Gastroesophageal sphincter (tissue), 4 donors: ENCODE results near the gene KLHL3. TPM values are rescaled to one million over a fixed set of nuclear protein-coding genes. Genes with fewer than 3 reads are reported as not detected.

Experiments used
- ATAC-seq: fragments of 150-250 bp; one replicate; pipeline ENCODE4 v1.9.1; 2016; ENCODE audit warnings: mild to moderate bottlenecking, moderate library complexity
- H3K27ac ChIP-seq, 4 donors: fragments of 200-600 bp; sonication (generic) in 3 of 4; 1 replicate in 3 of 4; 2 replicates in 1 of 4; pipeline ENCODE4 v1.5.1; 2016 to 2019
- H3K27me3 ChIP-seq: fragments of 200-600 bp; sonication (generic); one replicate; pipeline ENCODE4 v1.5.1; 2019
- H3K36me3 ChIP-seq, 2 donors: fragments of 200-600 bp; sonication (generic); one replicate each; pipeline ENCODE4 v1.5.1; 2019; ENCODE audit warnings: control low read depth in 1 of 2
- H3K4me1 ChIP-seq, 3 donors: fragments of 200-600 bp; sonication (generic); 1 replicate in 2 of 3; 2 replicates in 1 of 3; pipeline ENCODE4 v1.5.1; 2016 to 2019; ENCODE audit warnings: control low read depth in 2 of 3
- H3K4me3 ChIP-seq, 2 donors: fragments of 200-600 bp; sonication (generic); one replicate each; pipeline ENCODE4 v1.5.1; 2019; ENCODE audit warnings: mild to moderate bottlenecking in 1 of 2, moderate library complexity in 1 of 2
- H3K9me3 ChIP-seq, 3 donors: fragments of 200-600 bp; sonication (generic); one replicate each; pipeline ENCODE4 v1.5.1; 2017 to 2019; ENCODE audit warnings: control low read depth in 2 of 3
- CTCF ChIP-seq, 4 experiments: fragments of 200-600 bp in 2 of 4; fragments of 450-650 bp in 2 of 4; sonication (generic) in 1 of 4; IDR thresholded peaks; one replicate each; pipeline ENCODE4 v1.5.1; 2017 to 2019; ENCODE audit warnings: antibody characterized with exemption in 4 of 4, mild to moderate bottlenecking in 2 of 4, moderate library complexity in 2 of 4
- EP300 ChIP-seq: sonication (generic); formaldehyde crosslinking; IDR thresholded peaks from one replicate; pipeline ENCODE4 v1.6.1; 2017; ENCODE audit warnings: antibody characterized with exemption, mild to moderate bottlenecking
- POLR2A ChIP-seq, 2 donors: fragments of 450-650 bp; IDR thresholded peaks; one replicate each; pipeline ENCODE4 v1.6.1; 2017; ENCODE audit warnings: antibody characterized with exemption in 2 of 2, mild to moderate bottlenecking in 2 of 2, moderate library complexity in 1 of 2
- POLR2AphosphoS5 ChIP-seq: sonication (generic); formaldehyde crosslinking; IDR thresholded peaks from one replicate; pipeline ENCODE4 v1.6.1; 2017; ENCODE audit warnings: antibody characterized with exemption
- WGBS, 2 donors: methylation state at CpG; one replicate each; pipeline ENCODE4 v1.1.5; 2018; ENCODE audit warnings: low coverage in 1 of 2; 5-methylcytosine and 5-hydroxymethylcytosine counted together
- total RNA-seq, 4 donors: library from RNA; depleted of rRNA; stranded (reverse); fragments of >200 nt; gene quantifications; one replicate each; pipeline ENCODE4 v1.1.0, GENCODE V29; 2016

Gene KLHL3
- total RNA-seq, 4 donors from 2014 or later: 2.3 to 6.9 (median 5.4) TPM

- 86 to 92% methylated on average over 1 to 7 of the region's 7 CpGs for WGBS, 2 donors
- Histone ChIP-seq H3K4me3 (no peak overlapping the region), H3K27me3 (no peaks in the 10 kb centered on the region), H3K9me3 (no peaks in the 10 kb centered on the region), H3K36me3 (peaks cover 0 to 25% of the 10 kb centered on the region in 2 donors), H3K27ac (no peak overlapping the region), H3K4me1 (peaks cover 0 to 6% (median 3%) of the 10 kb centered on the region in 3 donors)
- no peak for ATAC-seq
- TF ChIP-seq POLR2A (IDR thresholded peaks at IDR 0.05): no peak
- no peak for TF ChIP-seq EP300
- TF ChIP-seq POLR2AphosphoS5: no peak
- TF ChIP-seq CTCF (IDR thresholded peaks at IDR 0.05): no peak
These were observed 117.4 kb downstream of the KLHL3 start for GRCh38 chr5:137618476-137618875.

GRCh38 chr5:137617528-137618205 lies 118.2 kb downstream of the KLHL3 start:
- Histone ChIP-seq H3K27me3 (peaks cover 2% of the 10 kb centered on the region), H3K4me3 (no peak overlapping the region), H3K27ac (no peak overlapping the region), H3K9me3 (no peaks in the 10 kb centered on the region), H3K4me1 (peaks cover 0 to 6% (median 3%) of the 10 kb centered on the region in 3 donors), H3K36me3 (peaks cover 0 to 23% of the 10 kb centered on the region in 2 donors)
- TF ChIP-seq POLR2A (IDR thresholded peaks at IDR 0.05): no peak
- no peak for TF ChIP-seq CTCF (IDR thresholded peaks at IDR 0.05)
- no peak for TF ChIP-seq EP300
- TF ChIP-seq POLR2AphosphoS5: no peak
- ATAC-seq: no peak
- WGBS, 2 donors: 83 to 84% methylated on average over 5 to 6 of the region's 7 CpGs

- no peak overlapping the region for H3K27ac ChIP-seq
- TF ChIP-seq CTCF (IDR thresholded peaks at IDR 0.05): no peak
- no peak for TF ChIP-seq EP300
- no peak for TF ChIP-seq POLR2A (IDR thresholded peaks at IDR 0.05)
- no peak for TF ChIP-seq POLR2AphosphoS5
- no peak overlapping the region for H3K4me3 ChIP-seq
- no peaks in the 10 kb centered on the region for H3K4me1 ChIP-seq
- no peaks in the 10 kb centered on the region for H3K9me3 ChIP-seq
- 67% methylated on average over 1 of the region's 5 CpGs; no CpG with 5 or more reads in 1 of the 2 donors for WGBS, 2 donors
- peaks cover 6% of the 10 kb centered on the region for H3K27me3 ChIP-seq
- H3K36me3 ChIP-seq: peaks cover 0 to 7% of the 10 kb centered on the region in 2 donors
- ATAC-seq: no peak
These were observed 119.8 kb downstream of the KLHL3 start for GRCh38 chr5:137616046-137616445.

GRCh38 chr5:137615171-137615775 lies 120.6 kb downstream of the KLHL3 start:
- peaks cover 8% of the 10 kb centered on the region for H3K27me3 ChIP-seq
- H3K4me3 ChIP-seq: no peak overlapping the region
- 60% methylated on average over 1 of the region's 5 CpGs; no CpG with 5 or more reads in 1 of the 2 donors for WGBS, 2 donors
- no peaks in the 10 kb centered on the region for H3K36me3 ChIP-seq
- ATAC-seq: no peak
- no peaks in the 10 kb centered on the region for H3K9me3 ChIP-seq
- H3K4me1 ChIP-seq: no peaks in the 10 kb centered on the region
- H3K27ac ChIP-seq: no peak overlapping the region
- no peak for TF ChIP-seq EP300
- TF ChIP-seq POLR2A (IDR thresholded peaks at IDR 0.05): no peak
- TF ChIP-seq CTCF (IDR thresholded peaks at IDR 0.05): no peak
- no peak for TF ChIP-seq POLR2AphosphoS5
